Thoracic aorta (tissue), 2 donors: ENCODE measurements around the gene CD164. TPM values are rescaled to one million over a fixed set of nuclear protein-coding genes. Genes with fewer than 3 reads are reported as not detected.

Source experiments
- ATAC-seq: fragments of 150-250 bp; one replicate; pipeline ENCODE4 v1.8.0; 2017; ENCODE audit warnings: low read depth; ENCODE audit not compliant: insufficient number of reproducible peaks, low FRiP score
- DNase-seq: peaks from one replicate; pipeline ENCODE4 v3.0.0-alpha.2; 2020; ENCODE audit warnings: low spot score
- H3K27ac ChIP-seq, 2 donors: fragments of 200-600 bp; sonication (generic); 1 replicate in 1 of 2; 2 replicates in 1 of 2; pipeline ENCODE4 v1.5.1; 2016; ENCODE audit warnings: mild to moderate bottlenecking in 2 of 2, moderate library complexity in 2 of 2
- H3K27me3 ChIP-seq: fragments of 200-600 bp; sonication (generic); replicated peaks from 2 replicates; pipeline ENCODE4 v1.6.0; 2016; ENCODE audit warnings: mild to moderate bottlenecking; ENCODE audit not compliant: insufficient read depth
- H3K36me3 ChIP-seq: fragments of 200-600 bp; sonication (generic); one replicate; pipeline ENCODE4 v1.5.1; 2016
- H3K4me1 ChIP-seq, 2 donors: fragments of 200-600 bp; sonication (generic); 1 replicate in 1 of 2; 2 replicates in 1 of 2; pipeline versions ENCODE4 v1.5.1 to v1.6.0; 2016; ENCODE audit warnings: low read depth in 2 of 2, mild to moderate bottlenecking in 1 of 2; ENCODE audit not compliant: control insufficient read depth in 1 of 2
- H3K4me3 ChIP-seq: fragments of 200-600 bp; sonication (generic); 2 replicates; pipeline ENCODE4 v1.5.1; 2016; ENCODE audit warnings: mild to moderate bottlenecking
- H3K9me3 ChIP-seq: fragments of 200-600 bp; sonication (generic); 2 replicates; pipeline ENCODE4 v1.5.1; 2016
- CTCF ChIP-seq: fragments of 200-600 bp; sonication (generic); IDR thresholded peaks from one replicate; pipeline ENCODE4 v1.5.1; 2019; ENCODE audit warnings: antibody characterized with exemption
- total RNA-seq, 2 donors: library from RNA; depleted of rRNA; stranded (reverse); fragments of >200 nt; gene quantifications; one replicate each; pipeline versions ENCODE4 v1.1.0 to v1.2.3, GENCODE V29; 2016

CD164 gene
- total RNA-seq, 2 donors from 2014 or later = 166 to 223 TPM

- Histone ChIP-seq H3K27me3 (no peaks in the 10 kb centered on the region), H3K9me3 (no peaks in the 10 kb centered on the region), H3K4me1 (peaks cover 4 to 5% of the 10 kb centered on the region in 2 donors), H3K36me3 (peaks cover 35% of the 10 kb centered on the region), H3K4me3 (no peak overlapping the region), H3K27ac (no peak overlapping the region)
- ATAC-seq (no peak), DNase-seq (no peak)
- no peak for TF ChIP-seq CTCF
These were observed 21.5 kb downstream of the CD164 start for GRCh38 chr6:109360791-109361190.

GRCh38 chr6:109360281-109360680 lies 22.0 kb downstream of the CD164 start:
- H3K4me3 ChIP-seq = no peak overlapping the region
- H3K4me1 ChIP-seq = peaks cover 4 to 5% of the 10 kb centered on the region in 2 donors
- no peak for TF ChIP-seq CTCF
- H3K36me3 ChIP-seq = peaks cover 35% of the 10 kb centered on the region
- no peaks in the 10 kb centered on the region for H3K27me3 ChIP-seq
- ATAC-seq = no peak
- no peak for DNase-seq
- H3K9me3 ChIP-seq = no peaks in the 10 kb centered on the region
- no peak overlapping the region for H3K27ac ChIP-seq

- TF ChIP-seq CTCF = no peak
- Histone ChIP-seq H3K4me3 (no peak overlapping the region), H3K4me1 (peaks cover 4 to 5% of the 10 kb centered on the region in 2 donors), H3K27ac (no peak overlapping the region), H3K36me3 (peaks cover 31% of the 10 kb centered on the region), H3K27me3 (no peaks in the 10 kb centered on the region), H3K9me3 (no peaks in the 10 kb centered on the region)
- ATAC-seq = no peak
- no peak for DNase-seq
These were observed 23.0 kb downstream of the CD164 start for GRCh38 chr6:109359248-109359647.

GRCh38 chr6:109358204-109358603 lies 24.1 kb downstream of the CD164 start:
- Histone ChIP-seq H3K4me1 (peaks cover 4 to 5% of the 10 kb centered on the region in 2 donors), H3K36me3 (peaks cover 31% of the 10 kb centered on the region), H3K9me3 (no peaks in the 10 kb centered on the region), H3K27me3 (no peaks in the 10 kb centered on the region), H3K27ac (no peak overlapping the region), H3K4me3 (no peak overlapping the region)
- TF ChIP-seq CTCF = no peak
- DNase-seq (no peak), ATAC-seq (no peak)

GRCh38 chr6:109356237-109356636 lies 26.0 kb downstream of the CD164 start:
- Histone ChIP-seq H3K27me3 (no peaks in the 10 kb centered on the region), H3K36me3 (peaks cover 18% of the 10 kb centered on the region), H3K4me1 (peaks cover 4 to 5% of the 10 kb centered on the region in 2 donors), H3K27ac (no peak overlapping the region), H3K4me3 (no peak overlapping the region), H3K9me3 (no peaks in the 10 kb centered on the region)
- DNase-seq = no peak
- TF ChIP-seq CTCF = no peak
- no peak for ATAC-seq
